Measurements from ENCODE around the gene VAMP2.

GRCh38 chr17:8163978-8164814, 1.4 kb upstream of the VAMP2 start:
- no peak for TF ChIP-seq CTCF (IDR thresholded peaks at IDR 0.05; ENCODE audit: low read depth, low read length, poor library complexity, severe bottlenecking)
- TF ChIP-seq EZH2phosphoT487 (IDR thresholded peaks at IDR 0.05; ENCODE audit: borderline replicate concordance, low read length): no peak
